HG02588 (cell line): ENCODE data around the gene SNAP91.
"Not testable (repeated sequence)": the region's sequence is repeated elsewhere in the genome, so short reads cannot be mapped to it uniquely, and the experiment has no call there.

Source experiments
- ATAC-seq: cut with Tn5 transposase; IDR thresholded peaks from one replicate; pipeline ENCODE4 v1.9.1; 2021; ENCODE audit warnings: mild to moderate bottlenecking, moderate library complexity; ENCODE audit not compliant: unreplicated experiment

SNAP91 gene

GRCh38 chr6:83633609-83634008 is 75.3 kb downstream of the SNAP91 start:
- ATAC-seq, result no peak

GRCh38 chr6:83633149-83633548 is 75.8 kb downstream of the SNAP91 start:
- ATAC-seq, result peak; percentile 77

GRCh38 chr6:83629908-83630307 is 79.0 kb downstream of the SNAP91 start:
- not testable (repeated sequence) for ATAC-seq

GRCh38 chr6:83615025-83615999 is 93.6 kb downstream of the SNAP91 start:
- ATAC-seq, result no peak

- no peak for ATAC-seq
These were observed 95.5 kb downstream of the SNAP91 start for GRCh38 chr6:83613378-83613777.

- ATAC-seq, result no peak
These were observed 99.7 kb downstream of the SNAP91 start for GRCh38 chr6:83609248-83609647.

- ATAC-seq, result no peak
These were observed 103.4 kb downstream of the SNAP91 start for GRCh38 chr6:83605517-83605916.

- ATAC-seq, result no peak
These were observed 105.3 kb downstream of the SNAP91 start for GRCh38 chr6:83603551-83603950.

GRCh38 chr6:83601119-83601518 is 107.8 kb downstream of the SNAP91 start:
- ATAC-seq, result no peak

- ATAC-seq, result no peak
These were observed 108.4 kb downstream of the SNAP91 start for GRCh38 chr6:83600459-83600858.

- no peak for ATAC-seq
These were observed 111.4 kb downstream of the SNAP91 start for GRCh38 chr6:83597511-83597910.

GRCh38 chr6:83597051-83597450 is 111.8 kb downstream of the SNAP91 start:
- no peak for ATAC-seq

GRCh38 chr6:83594941-83595340 is 114.0 kb downstream of the SNAP91 start:
- no peak for ATAC-seq

- ATAC-seq, result no peak
These were observed 115.5 kb downstream of the SNAP91 start for GRCh38 chr6:83593395-83593785.

GRCh38 chr6:83592770-83593394 is 116.0 kb downstream of the SNAP91 start:
- ATAC-seq, result peak; percentile 98

- no peak for ATAC-seq
These were observed 118.5 kb downstream of the SNAP91 start for GRCh38 chr6:83590416-83590815.

GRCh38 chr6:83589076-83589475 is 119.8 kb downstream of the SNAP91 start:
- no peak for ATAC-seq

- no peak for ATAC-seq
These were observed 130.8 kb downstream of the SNAP91 start for GRCh38 chr6:83578057-83578456.

- ATAC-seq, result no peak
These were observed 134.1 kb downstream of the SNAP91 start for GRCh38 chr6:83574783-83575182.

- ATAC-seq, result not testable (repeated sequence)
These were observed 137.2 kb downstream of the SNAP91 start for GRCh38 chr6:83571663-83572185.

GRCh38 chr6:83558975-83559374 is 149.9 kb downstream of the SNAP91 start:
- no peak for ATAC-seq

GRCh38 chr6:83556871-83557270 is 152.0 kb downstream of the SNAP91 start:
- no peak for ATAC-seq
